ENCODE results near the gene RBMS3.
A peak's percentile ranks its signal among the peaks of the same experiment; 100 is the strongest.
"Not testable (repeated sequence)": the region's sequence is repeated elsewhere in the genome, so short reads cannot be mapped to it uniquely, and the experiment has no call there.

RBMS3 gene

DNA sequence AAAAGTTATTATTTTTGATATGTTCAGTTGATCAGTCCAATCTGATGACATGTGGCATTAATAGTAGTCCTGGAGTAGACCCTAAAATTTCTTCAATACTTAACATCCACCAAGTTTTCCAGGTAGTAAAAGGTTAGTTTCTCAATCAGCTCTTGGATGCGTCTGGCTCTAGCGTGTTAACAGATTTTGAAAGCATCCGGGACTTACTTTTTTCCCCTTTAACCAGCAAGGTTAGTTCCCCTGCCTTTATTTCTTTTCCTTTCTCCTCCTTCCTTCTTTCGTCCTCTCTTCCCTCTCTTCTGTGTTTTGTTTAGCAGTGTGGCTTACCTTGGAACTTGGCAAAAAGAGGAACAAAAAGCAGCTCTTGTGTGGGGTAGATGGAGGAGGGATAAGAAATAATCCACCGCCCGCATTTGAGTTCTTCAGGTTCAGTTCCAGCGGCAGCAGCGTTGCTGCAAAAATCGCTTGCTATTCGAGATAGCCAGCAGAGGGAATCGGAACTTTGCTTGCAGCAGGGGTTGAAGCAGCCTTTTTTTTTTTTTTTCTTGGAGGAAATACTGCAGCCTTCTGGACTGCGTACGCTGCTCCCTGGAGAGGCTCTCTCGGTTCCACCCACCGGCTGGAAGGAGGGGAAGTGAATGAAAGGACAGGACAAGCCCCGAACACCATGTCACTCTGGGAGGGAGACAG lies at the start of gene RBMS3:
Gene RBMS3 (plus strand): TSS at position 668 of the 690 bp plus-strand sequence.
- peak in 1 of 2 donors; percentile 6 for DNase-seq

DNA sequence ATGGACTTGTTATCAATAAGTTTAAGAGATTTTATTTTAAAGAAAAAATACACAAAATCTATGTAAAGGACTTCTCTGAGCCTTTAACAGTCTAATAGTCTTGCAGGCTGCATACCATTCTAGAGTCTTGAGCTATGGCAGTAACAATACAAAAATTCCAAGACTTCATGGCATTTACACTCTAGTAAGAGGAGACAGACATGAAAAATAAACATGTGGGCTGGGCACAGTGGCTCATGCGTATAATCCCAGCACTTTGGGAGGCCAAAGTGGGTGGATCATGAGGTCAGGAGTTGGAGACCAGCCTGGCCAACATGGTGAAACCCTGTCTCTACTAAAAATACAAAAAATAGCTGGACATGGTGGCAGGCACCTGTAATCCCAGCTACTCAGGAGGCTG lies 47.7 kb upstream of the RBMS3 start:
- DNase-seq: not testable (repeated sequence)

DNA sequence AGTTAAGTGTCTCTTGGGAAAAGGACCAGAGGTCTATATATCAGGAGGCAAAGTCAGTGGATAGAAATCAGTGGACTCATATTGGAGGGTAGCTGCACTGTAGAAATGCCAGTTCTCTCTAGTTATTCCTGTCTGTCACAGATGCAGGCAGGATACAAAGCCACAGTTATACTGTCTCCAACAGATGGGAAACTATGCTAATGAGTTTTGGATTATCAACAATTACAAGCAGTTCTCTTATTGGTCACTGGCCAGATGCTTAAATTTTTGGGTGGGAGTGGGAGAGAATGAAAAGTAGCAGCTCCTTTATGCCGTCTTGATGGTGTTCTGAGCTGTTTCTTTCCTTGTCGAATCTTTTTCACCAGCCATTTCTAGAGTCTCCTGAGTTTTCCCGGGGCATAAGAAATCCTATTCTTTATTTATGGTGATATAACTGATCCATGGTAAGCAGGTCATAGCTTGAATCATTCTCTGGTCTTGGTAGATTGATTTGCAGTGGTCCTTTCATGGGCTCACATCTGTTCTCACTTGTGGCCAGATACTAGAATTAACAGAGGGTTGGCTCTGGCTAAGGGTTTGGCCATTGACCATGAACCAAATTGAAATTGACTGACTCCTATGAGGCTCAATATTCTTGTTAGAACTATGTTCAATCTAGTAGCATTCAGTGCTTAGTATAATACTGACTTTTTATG lies 44.6 kb upstream of the RBMS3 start:
- DNase-seq: no peak

DNA sequence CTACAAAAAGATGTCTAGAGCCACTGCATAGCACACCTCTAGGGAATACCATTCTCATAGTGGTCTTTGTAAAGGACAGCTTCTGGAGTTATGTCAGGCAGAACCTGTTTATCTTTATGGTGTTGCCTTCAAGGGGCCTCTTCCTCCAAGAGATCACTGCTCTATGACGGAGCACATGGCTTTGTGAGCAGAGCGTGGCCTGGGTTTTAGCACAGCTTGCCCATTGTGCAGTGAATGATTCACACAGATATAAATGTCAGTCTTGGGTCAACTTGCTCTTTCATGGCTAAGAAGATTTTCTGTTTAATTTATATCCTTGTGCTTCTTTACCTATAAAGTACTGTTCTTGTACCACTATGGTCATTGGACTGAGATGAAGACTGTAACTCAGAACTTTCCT lies 41.5 kb upstream of the RBMS3 start:
- DNase-seq: no peak

DNA sequence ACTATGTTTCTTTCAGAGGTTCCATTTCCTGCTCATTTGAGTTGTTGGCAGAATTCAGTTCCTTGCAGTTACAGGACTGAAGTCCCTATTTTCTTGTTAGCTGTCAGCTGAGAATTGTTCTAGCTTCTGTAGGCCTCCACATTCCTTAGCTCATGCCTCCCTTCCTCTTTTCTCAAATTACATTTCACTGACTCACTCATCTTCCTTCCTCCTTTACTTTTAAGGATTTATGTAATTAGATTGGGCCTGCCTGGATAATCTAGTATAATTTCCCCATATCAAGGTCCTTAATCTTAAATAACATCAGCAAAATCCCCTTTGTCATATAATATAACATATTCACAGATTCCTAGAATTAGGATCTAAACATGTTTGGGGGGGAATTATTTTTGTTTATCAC lies 40.6 kb upstream of the RBMS3 start:
- DNase-seq: no peak

DNA sequence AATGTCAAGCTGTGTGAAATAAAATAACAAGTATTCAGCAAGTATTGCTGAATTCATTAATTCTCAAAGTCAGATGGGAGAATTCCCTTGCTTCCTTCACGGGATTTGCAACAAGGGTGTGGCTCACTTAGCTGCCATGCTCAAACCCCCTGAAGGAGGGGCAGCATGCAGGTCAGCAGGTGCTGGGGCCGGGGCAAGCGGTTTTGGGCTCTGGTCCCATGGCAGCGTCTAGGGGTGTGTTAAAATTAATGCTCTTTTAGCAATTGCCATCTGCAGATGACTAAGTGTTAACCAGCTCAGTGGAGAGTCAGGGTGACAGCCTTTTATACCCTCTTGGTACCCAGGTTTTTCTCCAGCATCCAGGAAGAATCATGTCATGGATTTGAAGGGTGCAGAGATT lies 40.0 kb upstream of the RBMS3 start:
- no peak for DNase-seq

DNA sequence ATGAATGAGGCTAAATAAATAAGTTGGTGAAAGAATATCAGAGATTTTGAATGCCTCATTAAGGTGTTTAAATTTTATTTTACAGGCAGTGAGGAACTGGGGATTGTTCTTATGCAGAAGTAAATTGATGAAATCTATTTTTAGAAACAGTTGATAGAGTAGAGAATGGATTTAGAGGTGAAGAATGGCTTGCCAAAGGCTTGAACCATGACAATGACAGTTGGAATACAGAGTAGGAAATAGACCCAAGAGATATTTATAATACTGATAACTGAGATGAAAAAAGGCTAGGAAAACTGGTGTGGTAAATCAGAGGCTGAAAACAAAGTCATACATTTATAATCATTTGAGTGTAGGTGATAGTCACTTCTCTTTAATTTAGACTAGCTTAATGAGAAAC lies 39.0 kb upstream of the RBMS3 start:
- no peak for DNase-seq

DNA sequence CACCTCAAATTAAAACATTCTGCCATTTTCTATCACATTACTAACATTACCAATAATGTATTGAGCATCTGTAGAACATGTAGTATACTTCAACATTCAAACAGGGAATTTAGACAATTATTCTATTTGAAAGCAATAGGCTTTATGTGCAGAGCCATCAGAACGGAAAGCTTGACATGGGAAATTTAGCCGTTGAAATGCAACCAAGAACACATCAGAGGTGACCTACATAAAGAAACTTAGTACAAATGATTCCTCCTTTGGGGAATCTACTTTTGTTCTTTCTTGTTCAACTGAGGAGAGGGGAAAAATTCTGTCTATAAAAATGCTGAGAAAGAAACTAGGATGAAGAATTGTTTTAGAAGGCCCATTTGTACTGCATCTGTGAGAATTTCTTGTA lies 38.6 kb upstream of the RBMS3 start:
- no peak for DNase-seq

DNA sequence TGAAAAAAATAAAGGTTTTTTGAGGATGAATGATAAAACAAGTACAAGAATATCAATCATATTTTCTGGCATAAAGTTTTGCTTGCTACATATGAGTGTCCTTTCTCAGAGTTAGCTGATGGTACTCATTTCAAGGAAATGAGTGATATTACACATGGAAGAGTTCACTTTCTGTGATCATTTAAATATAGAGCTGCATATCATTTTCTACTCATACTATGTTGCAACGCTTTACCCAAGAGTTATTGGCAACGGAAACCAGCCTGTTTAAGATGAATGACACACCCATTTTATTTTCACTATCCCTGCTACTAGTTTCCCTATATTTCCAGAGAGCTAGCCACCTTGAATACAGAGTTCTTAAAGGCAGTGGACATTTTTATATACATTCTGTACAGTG lies 35.4 kb upstream of the RBMS3 start:
- DNase-seq: no peak

DNA sequence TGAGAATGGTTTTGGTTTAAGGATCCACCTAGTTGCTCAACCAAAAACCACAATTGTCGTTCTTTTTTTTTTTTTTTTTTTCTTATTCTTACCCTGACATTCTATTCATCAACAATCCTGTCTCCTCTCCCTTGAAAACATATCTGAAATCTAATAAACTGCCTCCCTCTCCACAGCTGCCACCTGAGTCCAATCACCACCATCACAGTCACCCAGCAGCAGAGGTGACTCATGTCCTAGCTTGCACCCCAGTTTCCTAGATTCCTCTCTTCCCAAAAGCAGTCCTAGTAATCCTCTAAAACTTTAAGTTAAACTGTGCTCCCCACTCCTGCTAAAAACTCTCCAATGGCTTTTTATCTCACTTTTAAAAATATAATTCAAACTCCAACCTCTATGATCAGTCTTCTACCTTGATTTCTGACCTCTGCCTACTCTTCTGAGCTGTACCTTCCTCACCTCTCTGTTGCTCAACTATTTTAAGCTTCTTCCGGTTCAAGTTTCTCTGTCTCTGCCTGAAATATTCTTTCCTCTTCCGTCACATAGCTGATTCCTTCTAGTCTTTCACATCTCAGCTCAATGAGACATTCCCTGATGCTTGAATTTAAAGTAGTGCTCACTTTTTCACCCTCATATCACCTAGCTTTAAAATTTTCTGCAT lies 33.7 kb upstream of the RBMS3 start:
- DNase-seq: no peak

DNA sequence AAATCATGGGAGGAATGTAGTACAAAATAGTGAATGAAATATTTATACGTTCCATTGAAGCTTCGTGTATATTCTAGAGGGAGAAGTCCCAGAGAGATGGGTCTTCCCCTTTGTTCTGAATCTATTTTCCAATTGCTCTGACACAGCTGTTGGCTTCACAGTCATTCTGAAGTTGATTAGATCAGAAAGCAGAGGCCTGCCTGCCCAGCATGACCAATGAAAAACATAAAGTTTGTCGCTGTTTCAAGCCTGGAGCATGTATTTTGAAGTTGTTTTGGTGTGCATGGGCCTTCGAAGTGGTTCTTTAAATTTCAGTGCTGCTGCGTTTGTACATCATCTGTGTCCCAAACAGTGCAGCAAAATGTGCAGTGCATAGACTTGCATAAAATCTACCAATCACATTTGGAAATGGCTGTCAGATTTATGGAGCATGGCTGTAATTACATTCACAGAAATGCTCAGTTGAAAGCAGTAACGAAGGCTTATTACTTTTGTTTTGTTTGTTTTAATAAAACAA lies 31.0 kb upstream of the RBMS3 start:
- no peak for DNase-seq

DNA sequence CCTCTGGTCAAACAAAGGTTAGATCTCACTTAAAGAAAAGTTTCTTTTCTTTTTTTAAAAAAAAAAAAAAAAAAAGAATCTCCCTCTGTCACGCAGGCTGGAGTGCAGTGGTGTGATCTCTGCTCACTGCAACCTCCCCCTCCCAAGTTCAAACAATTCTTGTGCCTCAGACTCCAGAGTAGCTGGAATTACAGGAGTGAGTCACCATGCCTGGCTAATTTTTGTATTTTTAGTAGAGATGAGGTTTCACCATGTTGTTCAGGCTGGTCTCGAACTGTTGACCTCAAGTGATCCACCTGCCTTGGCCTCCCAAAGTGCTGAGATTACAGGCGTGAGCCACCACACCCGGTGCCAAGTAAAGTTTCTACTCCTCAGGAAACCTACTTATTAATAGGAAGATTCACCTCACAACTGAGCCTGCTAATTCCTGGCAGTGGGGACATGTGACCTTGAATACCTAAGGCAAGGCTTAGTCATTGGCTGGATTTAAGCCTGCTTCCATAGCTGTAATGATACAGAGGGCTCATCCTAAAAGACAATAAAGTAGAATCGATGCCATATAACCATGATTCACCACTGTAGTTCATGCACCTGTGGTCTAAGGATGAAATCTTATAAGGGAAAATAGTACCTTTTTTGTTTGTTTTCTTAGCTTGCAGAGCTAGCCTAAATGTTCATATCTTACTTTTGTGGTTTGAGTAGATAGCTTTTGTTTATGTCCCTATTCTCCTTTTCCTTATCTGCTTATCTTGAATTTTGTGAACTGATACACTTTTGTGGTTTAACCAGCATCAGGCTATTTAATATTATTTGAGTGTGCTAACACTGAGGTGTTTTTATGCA lies 24.8 kb upstream of the RBMS3 start:
- DNase-seq: no peak

DNA sequence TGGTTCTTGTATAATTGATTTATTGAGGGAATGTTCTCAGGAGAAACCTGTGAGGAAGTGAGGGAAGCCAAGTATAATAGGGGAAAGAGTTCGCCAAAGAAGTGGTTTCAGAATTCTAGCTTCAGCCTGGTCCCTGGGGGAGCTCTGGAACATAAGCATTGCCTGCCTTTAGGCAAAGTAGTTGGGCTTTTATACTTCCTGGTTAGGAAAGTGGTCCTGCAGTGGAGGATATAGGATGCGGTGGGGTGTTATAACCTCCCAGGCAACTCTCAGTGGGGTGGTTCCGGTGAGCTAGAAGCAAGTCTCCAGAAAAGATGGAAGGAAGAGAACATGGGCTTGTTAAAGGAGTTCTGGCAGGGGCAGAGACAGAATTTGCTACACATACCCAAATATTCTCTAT lies 22.7 kb upstream of the RBMS3 start:
- no peak for DNase-seq

DNA sequence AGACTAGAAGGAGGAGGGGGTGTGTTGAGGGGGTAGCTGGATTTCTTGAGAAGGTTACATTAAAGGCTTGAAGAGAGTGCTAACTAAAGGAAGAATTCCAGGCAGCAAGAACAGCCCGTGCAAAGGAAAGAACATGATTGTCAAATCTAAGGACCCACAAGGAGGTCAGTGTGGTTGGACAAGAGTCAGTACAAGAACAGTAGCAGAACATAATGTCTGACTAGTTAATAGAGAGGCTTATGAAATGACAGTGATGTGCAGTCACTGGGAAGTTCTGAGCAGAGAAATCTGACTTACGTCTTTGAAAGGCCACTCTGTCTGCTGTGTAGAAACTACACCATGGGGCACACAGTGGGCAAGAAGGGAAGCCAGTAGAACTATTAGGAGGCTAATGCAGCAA lies 19.8 kb upstream of the RBMS3 start:
- DNase-seq: no peak

DNA sequence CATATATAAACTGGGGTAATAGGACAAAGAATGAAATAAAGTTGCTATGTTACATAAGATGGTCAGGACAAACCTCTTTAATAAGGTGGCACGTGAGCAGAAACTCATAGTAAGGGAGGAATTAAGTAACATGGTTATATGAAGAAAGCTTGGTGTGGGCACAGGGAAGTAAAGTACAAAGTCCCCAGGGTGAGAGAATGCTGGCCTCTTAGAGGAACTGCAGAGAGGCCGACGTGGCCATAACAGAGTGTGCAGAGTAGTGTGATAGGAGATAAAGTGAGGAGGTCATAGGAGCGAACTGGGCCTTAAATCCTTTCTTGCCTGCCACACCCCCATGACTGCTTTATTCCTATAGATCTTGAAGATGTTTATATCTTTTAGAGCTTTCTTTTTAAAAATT lies 17.4 kb upstream of the RBMS3 start:
- no peak for DNase-seq

DNA sequence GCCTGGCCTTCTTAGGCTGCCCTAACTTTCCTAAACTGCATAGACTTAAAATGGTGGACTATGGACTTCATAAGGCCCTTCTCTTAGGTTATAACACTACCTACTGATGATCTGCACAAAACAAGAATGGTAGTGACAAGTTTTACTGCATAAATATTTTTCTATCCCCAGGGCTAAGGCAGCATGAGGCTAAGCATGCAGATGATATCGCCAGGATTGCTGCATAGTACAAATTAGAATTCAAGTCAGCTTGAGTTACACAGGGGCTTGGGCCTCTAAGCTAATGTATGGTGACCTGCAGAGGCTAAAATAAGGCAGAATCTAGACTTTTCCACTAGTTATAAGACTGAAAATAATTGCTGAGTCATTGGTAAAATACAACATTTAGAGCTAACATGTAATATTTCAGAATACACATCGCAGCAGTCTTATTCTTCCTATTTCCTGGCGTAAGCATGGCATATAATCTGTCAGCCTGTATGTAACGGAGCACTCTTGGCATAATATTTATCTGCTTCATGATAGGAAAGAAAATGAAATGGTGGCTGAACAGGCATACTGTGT lies 15.3 kb upstream of the RBMS3 start:
- no peak for DNase-seq

DNA sequence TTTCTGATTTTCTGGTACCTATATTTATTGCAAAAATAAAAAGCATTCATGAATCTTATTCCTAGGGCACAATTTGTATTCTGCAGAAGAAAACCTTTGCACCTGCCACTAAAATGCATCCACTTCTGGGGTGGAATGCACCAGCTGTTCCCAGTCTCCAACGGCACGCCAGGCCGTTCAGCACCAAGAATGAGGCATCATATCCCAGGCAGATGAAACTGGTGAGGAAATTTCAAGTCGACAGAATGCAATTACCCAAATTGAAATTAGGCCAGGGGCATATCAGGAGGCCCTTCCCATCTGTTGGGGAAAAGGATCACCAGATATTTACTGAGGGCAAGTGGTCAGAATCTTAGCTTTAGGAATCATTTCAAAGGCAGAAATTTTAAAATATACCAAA lies 13.6 kb upstream of the RBMS3 start:
- no peak for DNase-seq

DNA sequence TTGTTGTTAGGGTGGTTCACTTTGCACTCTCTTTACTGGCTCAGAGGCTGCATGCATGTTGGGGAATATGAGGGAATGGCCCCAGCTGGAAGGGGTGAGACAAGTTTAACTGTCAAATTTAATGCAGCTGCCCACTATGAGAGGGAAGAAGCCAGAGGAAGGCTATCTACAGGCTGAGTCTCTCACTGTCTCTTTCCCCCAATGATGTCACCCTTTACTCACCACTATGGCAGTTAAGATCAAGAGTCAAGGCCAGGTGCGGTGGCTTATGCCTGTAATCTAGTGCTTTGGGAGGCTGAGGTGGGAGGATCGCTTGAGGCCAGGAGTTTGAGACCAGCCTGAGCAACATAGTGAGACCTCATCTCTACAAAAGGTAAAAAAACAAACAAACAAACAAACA lies 12.2 kb upstream of the RBMS3 start:
- DNase-seq: no peak

DNA sequence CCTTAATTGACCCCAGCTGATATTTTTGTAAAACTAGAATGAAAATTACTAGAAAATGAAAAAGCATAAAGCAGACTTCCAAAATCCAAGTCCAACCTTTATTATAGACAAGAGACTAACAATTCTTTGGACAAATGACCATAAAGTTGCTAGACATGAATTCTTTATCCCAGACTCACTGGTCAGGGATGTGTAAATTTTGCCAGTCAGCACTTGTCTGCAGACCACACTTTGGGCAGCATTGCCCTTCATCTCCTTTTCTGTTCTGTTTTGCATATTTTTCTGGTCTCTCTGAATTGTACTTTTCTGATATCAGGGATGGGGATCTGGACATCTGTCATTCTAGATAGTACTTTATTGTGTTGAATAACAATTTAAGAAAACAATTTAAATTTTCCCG lies 10.1 kb upstream of the RBMS3 start:
- no peak for DNase-seq

DNA sequence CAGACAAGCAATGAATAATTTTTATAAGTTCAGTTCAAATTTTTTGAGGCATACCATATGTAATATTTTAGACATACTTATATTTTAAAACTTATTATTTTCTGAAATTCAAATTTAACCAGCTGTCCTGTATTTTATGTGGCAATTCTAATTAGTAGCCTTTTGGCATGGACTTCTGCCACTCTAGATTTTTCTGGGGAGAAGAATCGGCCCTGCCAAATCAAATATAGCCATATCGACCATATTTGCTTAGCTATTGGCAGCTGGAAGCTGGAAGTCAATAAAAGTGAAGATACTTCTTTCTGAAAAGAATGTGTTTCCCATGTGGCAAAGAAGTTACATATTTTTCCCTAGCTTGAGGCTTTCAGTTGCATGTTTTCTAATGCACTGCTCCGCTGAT lies 9.4 kb upstream of the RBMS3 start:
- DNase-seq: no peak

DNA sequence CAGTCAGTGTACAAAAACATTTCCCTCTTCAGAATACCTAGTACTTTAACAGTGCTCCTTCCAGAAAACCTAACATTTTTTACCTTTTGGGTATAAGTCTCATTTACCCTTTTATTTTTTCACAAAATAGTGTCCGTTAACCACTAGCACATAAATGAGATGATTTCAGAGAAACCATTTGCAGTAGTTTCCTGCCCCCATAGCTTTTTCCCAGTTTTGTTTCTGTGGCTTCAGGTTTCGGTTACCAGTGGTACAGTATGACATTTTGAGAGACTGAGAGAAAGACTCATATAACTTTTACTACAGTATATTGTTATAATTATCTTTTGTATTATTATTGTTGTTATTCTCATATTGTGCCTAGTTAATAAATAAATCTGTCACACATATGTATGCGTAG lies 6.2 kb upstream of the RBMS3 start:
- DNase-seq: no peak

DNA sequence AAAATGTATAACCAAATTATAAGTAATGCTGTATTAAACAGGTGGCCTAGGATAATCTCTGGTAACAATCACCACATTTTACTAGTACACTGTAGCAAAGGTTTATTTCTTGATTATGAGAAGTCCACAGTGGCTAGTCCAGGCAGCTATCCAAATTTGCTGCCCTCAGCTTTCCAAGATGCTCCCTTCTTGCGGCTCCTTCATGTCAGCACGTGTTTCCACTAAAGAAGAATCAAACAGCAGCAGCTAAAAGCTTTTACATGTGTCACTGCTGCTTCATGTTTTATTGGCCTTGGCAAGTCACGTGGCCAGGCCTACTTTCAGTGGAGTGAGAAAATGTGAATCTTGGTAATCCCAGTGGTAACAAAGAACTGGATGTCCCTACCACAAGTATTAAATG lies 5.6 kb upstream of the RBMS3 start:
- no peak for DNase-seq

DNA sequence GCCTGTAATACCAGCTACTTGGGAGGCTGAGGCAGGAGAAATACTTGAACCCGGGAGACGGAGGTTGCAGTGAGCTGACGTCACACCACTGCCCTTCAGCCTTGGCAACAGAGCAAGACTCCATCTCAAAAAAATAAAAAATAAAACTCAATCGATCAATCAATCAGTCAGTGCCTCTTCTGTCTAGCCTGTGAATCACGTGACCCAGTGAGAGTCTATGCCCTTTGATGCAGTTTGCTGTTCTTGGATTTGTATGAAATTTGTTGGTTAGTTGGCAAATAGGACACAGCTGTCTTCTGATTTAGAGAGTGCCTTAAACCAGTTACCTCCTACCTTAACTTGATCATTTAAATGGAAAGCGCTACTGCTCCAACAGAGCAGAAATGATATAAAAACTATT lies 3.6 kb upstream of the RBMS3 start:
- no peak for DNase-seq

All from stimulated activated CD4-positive, alpha-beta T cell treated with anti-CD3 and anti-CD28 coated beads, Interleukin-2, amount 100 ng/mL, for 48 hours (primary cell).